Activated gamma-delta T cell treated with anti-CD3 and anti-CD28 coated beads, Interleukin-2, amount 50 U/mL, for 16 hours (primary cell): ENCODE data around the gene TGM1.
"Not testable (repeated sequence)": the region's sequence is repeated elsewhere in the genome, so short reads cannot be mapped to it uniquely, and the experiment has no call there.

Source experiments
- DNase-seq: peaks from one replicate; pipeline ENCODE4 v3.0.0-alpha.2; 2020; ENCODE audit warnings: low read depth

The TGM1 gene

GRCh38 chr14:24207104-24207551, 55.8 kb downstream of the TGM1 start:
- DNase-seq, result no peak

DNA sequence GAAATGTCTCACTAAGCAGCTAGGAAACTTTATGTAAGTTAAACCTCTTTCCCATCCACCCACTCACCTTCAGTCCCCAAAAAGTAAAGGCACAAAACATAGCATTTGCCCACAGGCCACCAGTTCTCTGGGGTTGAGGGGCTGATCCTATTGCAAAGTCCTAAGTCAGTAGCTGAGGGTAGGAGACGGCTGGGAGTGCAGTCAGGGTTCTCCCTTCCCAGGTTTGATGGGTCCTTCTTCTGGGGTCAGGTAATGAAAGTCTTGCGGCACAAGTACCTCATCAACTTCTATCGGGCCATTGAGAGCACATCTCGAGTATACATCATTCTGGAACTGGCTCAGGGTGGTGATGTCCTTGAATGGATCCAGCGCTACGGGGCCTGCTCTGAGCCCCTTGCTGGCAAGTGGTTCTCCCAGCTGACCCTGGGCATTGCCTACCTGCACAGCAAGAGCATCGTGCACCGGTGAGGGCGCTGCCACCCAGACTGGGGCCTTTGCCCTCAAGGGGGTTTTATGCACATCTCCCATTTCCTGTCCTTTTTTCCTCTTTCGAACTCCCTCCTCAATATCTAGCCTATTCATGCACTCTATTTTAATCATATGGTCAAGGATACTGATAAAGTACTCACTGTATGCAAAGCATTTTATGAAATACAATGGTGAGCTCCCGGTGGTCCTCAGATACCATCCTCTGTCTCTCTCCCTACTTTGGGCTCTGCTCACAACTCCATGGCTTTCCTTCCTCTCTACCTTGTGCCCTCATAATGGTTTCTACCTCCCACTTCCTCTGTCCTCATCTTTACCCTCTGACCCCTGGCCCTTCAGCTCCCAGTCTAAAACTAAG, 56.5 kb downstream of the TGM1 start:
- DNase-seq, result no peak

DNA sequence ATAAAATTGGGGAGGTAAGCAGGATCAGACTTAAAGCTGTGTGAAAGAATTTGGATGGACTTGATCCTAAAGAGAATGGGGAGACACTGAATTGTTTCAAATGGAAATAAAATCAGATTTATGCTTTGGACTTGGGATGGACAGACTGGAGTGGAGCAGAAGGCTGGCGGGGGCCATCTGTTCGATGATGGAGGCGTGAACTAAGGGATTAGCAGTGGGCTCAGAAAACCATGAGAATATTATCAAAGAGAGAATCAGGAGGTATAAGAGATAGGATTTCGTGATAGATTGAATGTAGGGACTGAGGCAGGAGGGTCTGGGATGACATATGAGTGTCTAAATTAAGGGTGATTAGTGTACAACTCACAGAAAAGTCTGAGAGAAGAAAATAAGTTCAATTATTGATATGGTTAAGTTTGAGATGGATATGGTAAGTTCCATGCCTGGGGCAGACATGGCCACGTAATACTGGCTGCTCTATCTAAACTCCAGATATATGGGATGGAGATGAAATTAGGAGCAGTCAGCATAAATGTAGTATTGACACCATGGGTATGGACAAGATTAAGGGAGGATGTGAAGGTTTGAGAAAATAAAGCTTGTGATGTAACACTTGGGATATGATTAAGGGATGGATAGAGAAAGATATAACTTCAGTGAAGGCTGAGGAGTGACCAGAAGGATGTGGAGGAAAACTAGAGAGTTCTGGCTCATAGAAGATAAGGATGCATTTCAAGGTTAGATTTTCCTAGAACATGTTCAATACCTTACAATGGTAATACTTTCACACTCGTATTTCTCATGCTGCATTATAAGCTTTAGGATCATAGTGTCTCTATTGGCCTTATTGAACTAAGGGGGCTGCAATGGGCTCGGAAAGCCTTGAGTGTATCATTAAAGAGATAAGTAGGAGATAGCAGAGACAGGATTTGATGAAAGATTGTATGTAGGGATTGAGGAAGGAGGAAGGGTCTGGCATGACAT, 58.5 kb downstream of the TGM1 start:
- DNase-seq, result no peak

- DNase-seq, result not testable (repeated sequence)
These were observed 59.6 kb downstream of the TGM1 start for GRCh38 chr14:24203249-24203886.

DNA sequence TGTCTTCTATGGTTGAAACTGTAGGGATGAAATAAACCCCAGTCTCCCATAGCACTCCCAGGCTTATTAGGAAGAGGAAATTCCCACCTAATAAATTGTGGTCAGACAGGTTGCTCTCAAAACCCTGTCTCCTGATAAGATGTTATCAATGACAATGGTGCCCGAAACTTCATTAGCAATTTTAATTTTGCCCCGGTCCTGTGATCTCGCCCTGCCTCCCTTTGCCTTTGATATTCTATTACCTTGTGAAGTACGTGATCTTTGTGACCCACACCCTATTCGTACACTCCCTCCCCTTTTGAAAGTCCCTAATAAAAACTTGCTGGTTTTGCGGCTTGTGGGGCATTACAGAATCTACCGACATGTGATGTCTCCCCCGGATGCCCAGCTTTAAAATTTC, 60.4 kb downstream of the TGM1 start:
- DNase-seq, result not testable (repeated sequence)
